ENCODE results near the gene TSPAN5.

DNA sequence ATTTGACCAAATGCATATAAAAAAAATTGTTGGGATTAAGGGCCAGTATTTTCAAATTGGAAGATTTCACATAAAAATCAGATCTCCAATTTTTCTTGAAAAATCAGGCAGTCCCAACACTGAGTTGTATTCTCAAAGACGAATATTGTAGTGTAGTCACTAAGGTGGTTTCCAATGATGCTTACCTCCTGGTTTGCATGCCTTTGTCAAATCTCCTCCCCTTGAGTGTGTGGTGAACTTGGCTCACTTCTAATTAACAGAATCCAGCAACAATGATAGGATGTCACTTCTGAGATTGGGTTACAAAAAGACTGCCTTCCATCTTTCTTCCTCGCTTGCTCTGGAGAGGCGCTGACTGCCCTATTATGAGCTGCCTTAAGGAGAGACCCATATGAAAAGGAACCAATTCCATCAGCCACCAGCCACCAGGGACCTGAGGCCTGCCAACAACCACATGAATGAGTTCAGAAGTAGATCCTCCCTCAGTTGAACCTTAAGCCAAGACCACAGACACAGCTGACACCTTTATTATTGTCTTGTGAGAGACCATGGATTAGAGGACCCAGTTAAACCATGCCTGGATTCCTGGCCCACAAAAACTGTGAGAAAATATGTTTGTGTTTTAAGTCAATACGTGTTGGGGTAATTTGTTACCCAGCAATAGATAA is 31.2 kb upstream of the TSPAN5 start:
- TF ChIP-seq, protein P1, sequence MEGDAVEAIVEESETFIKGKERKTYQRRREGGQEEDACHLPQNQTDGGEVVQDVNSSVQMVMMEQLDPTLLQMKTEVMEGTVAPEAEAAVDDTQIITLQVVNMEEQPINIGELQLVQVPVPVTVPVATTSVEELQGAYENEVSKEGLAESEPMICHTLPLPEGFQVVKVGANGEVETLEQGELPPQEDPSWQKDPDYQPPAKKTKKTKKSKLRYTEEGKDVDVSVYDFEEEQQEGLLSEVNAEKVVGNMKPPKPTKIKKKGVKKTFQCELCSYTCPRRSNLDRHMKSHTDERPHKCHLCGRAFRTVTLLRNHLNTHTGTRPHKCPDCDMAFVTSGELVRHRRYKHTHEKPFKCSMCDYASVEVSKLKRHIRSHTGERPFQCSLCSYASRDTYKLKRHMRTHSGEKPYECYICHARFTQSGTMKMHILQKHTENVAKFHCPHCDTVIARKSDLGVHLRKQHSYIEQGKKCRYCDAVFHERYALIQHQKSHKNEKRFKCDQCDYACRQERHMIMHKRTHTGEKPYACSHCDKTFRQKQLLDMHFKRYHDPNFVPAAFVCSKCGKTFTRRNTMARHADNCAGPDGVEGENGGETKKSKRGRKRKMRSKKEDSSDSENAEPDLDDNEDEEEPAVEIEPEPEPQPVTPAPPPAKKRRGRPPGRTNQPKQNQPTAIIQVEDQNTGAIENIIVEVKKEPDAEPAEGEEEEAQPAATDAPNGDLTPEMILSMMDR (IDR thresholded peaks at IDR 0.05; ENCODE audit: insufficient read depth, low read depth, low read length) = no peak
- no peak for TF ChIP-seq EZH2 (IDR thresholded peaks at IDR 0.05; ENCODE audit: insufficient read depth, low read length)
